KBM-7 (cell line): ENCODE data around the gene ILKAP.

Experiments
- DNase-seq: peaks from one replicate; pipeline ENCODE4 v3.0.0-alpha.2; 2015
- in situ Hi-C: fragments of 300-500 bp; cut with MboI; formaldehyde crosslinking; loops from 2 replicates; pipeline ENCODE4 v1.14.3; 2020; ENCODE audit warnings: low sequenced_read_pairs, low pct_unique_long_range_greater_than_20kb, mixed read lengths

ILKAP gene

DNA sequence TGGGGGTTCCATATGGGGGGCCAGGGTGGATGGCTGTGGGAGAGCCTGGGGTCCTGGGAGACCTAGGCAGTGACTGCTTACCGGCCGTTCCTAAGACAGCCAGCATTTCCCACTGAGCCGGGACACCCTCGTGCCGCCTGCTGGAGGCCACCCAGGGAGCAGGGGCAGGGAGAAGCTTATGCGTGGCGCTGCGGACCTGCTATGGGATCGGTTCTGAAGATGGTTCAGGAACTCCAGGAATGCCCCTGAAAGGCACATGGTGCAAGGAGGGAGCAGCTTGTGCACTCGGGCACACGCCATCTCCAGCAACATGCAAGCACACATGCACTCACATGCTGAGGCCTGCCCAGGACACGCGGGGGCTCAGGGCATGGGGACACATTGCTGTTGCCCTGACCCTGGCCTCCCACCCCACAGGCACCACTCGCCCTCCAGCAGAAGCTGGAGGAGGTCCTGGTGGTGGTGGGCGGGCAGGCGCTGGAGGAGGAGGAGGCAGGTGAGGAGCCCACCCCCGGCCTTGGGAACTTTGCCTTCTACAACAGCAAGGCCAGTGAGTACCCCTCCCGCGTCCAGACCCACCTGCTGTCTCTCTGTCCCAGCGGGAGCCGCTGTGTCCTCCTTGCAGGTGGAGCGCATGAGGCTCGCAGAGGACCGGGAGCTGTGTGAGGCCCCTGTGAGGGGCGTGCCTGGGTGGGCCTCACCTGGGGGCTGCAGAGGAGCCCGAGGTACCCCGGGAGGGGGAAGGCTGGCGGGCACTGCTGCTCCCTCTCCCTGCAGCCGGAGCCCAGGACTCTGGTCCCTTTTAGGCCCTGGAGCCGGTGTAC lies 60.9 kb downstream of the ILKAP start:
- in situ Hi-C loops: no loop called here
- no peak for DNase-seq

DNA sequence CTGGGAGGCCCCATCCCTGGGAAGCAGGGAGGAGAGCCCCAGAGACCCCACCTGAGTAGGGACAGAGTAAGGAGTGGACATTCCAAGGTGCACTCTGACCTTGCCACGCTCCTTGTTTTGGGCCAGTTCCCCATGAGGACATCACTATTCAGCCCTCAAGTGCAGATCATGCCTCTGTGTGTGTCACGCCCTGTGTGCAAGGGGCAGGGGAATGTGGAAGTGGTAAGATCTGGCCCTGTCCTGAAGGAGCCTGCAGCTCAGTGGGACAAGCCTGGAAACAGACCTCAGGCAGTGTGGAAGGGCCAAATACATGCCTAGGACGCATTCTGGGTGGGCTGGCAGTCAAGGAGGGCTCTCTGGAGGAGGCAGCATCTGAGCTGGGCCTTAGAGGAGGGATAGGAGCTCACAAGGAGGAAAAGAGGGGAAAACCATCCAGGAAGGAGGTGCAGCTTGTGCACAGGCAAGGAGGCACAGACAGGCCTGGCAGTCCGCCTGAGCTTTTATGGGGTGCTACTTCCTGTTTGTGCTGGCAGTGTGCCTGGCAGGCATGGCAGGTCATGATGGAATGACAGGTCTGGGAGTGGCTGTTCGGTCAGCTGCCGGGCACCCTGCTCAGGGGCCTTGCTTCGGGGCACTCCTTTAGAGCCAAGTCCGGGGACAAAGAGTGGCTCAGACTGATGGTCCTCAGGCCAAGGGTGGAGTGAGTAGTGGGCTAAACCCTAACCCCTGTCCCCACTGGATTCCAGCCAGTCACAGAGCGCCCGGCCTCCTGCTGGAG lies 61.8 kb downstream of the ILKAP start:
- peak; percentile 52 for DNase-seq
- in situ Hi-C loops: no loop called here

DNA sequence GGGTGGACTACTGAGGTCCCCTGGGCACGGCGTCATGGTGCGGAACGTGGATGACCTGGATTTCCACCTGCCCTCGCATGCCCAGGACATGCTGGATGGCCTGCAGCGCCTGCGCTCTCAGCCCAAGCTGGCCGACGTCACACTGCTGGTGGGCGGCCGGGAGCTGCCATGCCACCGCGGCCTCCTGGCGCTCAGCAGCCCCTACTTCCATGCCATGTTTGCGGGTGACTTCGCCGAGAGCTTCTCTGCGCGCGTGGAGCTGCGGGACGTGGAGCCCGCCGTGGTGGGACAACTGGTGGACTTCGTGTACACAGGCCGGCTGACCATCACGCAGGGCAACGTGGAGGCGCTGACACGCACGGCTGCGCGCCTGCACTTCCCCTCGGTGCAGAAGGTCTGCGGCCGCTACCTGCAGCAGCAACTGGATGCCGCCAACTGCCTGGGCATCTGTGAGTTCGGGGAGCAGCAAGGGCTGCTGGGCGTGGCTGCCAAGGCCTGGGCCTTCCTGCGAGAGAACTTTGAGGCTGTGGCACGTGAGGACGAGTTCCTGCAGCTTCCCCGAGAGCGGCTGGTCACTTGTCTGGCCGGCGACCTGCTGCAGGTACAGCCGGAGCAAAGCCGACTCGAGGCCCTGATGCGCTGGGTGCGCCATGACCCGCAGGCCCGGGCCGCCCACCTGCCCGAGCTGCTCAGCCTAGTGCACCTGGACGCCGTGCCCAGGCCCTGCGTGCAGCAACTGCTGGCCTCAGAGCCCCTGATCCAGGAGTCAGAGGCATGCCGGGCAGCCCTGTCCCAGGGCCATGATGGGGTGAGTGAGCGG lies 62.6 kb downstream of the ILKAP start:
- in situ Hi-C loops: no loop called here
- no peak for DNase-seq

DNA sequence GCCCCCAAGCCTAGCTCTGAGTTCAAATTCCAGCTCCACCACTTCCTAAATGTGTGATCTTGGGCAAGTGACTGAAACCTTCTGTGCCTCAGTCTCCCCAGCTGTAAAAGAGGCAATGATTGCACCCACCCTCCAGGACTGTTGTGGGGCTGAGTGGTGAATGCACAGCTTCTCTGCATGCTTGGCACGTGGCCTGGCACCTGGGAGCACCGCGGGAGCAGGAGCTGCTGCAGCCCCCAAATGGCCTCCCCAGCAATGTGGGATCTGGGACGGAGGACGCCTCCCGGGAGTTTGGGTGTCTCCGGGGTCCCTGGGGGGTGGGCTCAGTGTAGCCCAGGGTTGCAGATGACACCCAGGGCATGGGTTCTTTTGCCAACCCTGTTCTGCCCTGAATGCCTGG lies 63.5 kb downstream of the ILKAP start:
- in situ Hi-C loops: no loop called here
- no peak for DNase-seq

DNA sequence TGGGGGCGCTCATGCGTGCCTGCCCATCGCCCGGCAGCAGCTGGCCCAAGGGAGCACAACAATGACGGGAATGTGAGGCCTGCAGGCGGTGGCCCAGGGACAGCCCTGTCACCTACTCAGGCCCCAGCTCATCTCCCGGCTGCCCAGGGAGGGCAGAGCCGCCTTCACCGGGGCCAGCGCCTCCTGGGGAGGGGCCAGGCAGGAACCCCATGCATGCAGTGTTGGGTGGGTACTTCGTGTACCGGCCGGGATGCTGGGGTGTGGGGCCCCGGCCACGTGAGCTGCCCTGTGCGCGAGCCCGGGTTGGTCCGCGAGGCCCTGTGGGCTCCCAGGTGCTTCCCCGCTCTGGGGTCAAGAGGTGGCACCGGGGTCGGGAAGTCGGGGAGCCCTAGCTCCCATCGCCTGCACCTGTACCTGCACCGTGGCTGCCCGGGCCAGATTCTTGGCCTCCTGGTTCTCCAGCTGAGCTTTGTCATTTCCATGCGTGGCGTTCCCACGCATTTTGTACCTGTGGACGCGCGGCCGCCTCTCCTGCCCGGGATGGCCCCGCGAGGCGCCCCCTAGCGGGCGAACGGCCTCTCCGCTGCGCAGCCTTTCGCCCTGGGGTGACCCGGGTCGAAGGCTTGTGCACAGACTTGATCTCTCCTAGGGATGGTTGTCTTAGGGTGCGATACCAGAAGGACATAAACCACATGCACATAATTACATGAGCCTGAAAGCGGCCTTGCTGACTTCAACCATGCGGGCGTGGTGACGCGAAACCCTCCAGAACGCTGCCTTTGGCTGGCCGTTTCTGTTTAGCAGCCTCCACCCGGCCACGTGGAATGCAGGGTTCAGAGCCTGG lies 64.1 kb downstream of the ILKAP start:
- DNase-seq: peak; percentile 39
- in situ Hi-C loops: no loop called here

DNA sequence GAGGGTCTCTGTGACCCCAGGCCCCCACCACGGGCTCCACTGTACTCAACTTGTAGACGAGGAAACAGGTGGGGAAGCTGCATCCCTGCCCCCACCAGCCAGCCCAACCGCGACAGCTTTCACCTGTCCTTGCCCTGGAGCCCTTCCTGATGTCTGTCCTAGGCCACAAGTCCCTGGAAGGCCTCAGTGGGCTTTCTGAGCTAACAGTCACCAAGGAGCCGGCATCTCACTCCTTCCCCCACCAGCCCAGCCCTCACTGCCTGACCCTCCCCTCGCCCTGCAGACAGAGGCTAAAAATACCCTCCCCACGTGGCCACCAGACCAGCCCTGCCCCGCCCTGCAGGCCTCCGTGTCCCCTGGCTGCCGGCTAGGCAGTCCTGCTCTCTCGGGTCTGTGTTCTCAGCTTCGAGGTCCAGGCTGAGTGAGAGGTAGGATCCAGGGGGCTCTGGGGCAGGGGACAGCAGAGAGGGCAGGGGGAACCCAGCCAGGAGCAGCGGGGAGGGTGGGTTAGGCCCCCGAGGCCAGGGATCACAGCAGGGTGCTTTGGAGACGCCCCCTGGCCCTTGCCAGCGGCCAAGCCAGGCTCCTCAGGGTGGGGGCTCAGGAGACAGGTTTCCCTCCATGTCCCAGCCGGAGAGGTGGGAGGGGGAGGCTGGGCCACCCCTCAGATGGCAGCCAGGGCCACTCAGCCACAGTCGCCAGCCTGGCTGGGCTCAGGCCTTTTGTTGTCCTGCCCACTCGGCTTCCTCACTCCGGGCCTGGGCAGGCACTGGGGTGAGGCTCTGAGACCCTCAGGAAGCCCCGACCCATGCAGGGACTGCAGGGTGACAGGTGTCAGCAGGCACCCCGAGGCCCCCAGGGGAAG lies 64.9 kb downstream of the ILKAP start, which contains the start of gene KLHL30:
TSS of gene KLHL30 (plus strand) at position 338 of the 865 bp plus-strand sequence. CDS start 2,087 bp downstream, outside the sequence.
- DNase-seq: no peak
- in situ Hi-C loops: no loop called here

DNA sequence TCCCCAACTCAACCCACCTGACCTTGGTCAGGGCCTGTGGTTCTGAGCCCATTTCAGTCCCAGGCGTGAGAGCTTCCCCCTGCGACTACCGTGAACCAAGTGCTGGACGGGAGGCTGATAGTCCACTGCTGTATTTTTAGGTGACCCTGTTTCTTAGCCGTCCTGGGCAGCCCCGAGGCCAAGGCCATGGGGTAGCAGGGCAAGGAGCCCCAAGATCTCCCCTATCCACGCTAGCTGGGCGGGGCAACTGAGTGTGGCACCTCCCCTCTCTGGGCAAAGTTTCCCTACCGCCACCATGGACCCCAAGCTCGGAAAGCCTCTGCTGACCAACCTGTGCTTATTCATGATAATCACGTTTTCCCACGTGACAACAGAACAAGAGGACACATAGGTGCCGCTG lies 65.6 kb downstream of the ILKAP start:
- in situ Hi-C loops: no loop called here
- DNase-seq: no peak

DNA sequence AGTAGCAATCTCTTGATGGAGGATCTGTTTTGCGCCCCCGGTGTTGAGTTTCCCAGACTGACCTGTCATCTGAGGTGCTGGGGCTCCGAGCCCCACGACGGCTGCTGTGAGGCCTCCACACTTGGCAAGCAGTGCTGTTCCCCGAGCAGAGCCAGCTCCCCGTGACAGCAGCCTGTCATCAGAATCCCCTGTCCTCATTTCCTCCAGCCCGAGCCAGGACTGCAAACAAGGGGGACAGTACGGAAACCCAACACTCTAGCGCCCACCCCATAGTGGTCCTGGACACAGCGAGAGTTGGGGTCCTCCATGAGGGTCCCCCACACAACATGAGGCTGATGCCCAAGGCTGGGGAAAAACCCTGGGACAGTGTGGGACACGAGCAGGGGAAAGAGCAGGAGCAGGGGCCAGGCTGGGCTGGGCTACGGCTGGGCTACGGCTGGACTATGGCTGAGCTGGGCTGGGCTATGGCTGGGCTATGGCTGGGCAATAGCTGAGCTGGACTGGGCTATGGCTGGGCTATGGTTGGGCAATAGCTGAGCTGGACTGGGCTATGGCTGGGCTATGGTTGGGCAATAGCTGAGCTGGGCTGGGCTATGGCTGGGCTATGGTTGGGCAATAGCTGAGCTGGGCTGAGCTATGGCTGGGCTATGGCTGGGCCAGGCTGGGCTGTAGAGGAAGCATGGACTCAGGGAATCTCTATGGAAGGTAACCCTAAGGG lies 66.5 kb downstream of the ILKAP start:
- in situ Hi-C loops: no loop called here
- no peak for DNase-seq

DNA sequence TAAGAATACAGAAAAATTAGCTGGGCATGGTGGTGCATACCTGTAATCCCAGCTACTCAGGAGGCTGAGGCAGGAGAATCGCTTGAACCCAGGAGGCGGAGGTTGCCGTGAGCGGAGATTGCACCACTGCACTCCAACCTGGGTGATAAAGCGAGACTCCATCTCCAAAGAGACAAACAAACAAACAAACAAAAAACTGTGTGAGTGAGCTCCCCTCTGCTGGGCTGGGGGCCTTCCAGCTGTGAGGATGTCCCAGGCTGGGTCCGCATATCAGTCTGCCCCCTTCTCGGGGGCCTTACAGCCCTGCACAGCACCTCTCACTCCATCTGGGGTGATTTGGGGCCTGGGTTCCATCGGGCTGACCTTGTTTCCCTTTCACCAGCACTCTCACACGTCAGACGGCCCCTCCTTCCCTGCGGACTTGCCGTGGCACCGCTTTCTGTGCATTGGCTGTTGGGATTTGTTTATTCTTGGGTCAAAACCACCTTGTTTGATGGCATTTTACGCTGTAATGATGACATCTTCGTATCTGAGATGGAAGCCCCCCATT lies 67.8 kb downstream of the ILKAP start:
- in situ Hi-C loops: no loop called here
- no peak for DNase-seq

DNA sequence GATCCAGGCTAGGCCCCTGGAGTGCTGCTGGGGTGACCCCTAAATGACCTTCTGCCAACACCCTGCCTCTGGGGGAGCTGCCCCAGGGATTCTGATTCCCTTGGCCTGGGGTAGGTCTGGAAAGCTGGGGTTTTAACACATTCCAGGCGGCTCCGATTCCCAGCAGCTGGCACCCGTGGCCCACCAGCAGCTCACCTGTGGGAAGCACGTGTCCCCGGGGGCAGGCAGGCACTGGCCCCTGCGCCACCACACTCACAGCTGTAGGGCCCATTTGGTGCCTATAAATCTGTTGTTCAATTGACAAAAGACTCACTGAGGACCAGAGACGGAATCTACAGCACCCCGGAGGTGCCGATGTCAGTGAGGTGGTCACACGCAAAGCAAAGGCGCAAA lies 69.1 kb downstream of the ILKAP start:
- in situ Hi-C loops: no loop called here

DNA sequence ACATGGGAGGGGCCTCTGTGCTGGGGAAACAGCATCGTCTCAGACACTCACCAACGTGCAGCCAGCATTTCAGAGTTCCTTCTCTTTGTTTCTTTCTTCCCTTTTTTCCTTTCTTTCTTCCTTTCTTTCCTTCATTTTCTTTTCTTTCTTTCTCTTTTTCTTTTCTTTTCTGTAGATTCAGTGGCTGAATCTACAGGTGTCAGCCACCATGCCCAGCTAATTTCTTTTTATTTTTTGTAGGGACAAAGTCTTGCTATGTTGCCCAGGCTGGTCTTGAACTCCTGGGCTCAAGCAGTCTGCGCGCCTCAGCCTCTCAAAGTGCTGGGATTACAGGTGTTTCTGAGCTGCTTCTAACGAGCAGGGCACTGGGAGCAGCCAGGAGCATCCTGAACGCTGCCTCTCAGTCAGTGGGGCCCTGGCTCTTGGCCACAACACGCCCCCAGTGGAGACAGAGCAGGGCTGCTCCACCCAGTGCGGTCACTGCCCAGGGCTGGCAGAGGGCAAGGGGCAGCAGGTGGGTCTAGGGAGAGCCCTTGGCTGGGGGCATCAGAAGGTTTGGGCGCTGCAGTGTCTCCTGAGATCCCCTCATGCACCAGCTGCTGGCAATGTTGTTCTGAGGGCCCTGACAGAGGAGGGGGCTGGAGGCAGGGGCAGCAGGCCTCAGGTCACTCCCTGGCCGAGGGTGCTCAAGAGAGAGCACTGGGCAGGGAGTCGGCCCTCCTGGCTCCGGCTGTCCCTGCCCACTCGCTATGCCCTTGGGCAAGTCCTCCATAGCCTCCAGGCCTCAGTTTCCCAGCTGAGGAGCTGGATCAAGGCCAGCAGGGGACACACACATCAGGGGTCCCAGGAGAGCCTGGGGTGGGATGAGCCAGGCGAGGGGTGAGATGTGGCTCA lies 69.7 kb downstream of the ILKAP start:
- no peak for DNase-seq
- in situ Hi-C loops: no loop called here

More for the DNA sequence above, 69.1 kb downstream of the ILKAP start:
- no peak for DNase-seq

DNA sequence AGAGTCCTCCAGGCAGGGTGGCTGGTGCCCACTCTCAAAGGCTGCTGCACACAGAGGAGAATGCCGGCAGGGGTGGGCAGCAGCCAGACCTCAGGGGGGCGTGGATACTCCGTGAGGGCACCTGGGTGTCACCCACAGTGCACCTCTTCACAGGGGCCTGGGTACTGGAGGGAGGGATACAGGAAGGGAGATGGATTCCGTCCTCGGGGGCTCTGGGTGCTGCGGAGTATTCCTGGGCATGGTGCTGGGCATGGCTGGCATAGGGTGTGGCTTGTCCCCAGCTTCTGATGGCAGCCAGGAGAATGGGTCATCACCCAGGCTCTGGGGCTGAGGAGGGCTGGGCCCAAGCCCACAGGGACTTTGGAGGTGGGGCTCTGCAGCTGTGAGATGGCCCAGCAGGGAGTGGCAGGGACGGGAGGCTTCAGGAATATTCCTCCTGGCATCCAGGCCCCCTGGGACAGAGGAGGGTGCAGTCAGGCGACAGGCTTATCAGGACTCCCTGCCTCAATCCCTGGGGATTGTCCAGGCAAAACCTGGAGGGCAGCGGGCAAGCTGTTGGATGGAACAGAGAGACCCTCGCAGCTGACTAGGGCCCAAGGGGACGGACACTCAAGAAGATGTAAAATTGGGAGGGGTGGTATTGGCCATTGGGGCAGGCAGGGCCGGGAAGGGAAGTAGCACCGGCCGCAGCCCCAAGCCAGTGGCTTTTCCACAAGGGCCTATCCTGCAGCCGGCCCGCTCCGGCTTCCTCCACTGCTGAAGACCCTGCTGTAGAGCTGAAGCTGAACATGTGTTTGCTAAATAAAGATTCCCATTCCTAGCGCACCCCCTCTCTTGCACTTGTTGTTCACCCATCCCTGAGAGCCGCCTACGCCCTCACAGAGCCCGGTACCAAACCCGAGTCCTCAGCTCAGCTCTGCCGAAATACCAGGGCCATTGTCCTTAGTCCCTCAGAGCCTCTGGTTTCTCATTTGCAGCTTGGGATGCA lies 70.7 kb downstream of the ILKAP start:
- DNase-seq: no peak
- in situ Hi-C loops: no loop called here

DNA sequence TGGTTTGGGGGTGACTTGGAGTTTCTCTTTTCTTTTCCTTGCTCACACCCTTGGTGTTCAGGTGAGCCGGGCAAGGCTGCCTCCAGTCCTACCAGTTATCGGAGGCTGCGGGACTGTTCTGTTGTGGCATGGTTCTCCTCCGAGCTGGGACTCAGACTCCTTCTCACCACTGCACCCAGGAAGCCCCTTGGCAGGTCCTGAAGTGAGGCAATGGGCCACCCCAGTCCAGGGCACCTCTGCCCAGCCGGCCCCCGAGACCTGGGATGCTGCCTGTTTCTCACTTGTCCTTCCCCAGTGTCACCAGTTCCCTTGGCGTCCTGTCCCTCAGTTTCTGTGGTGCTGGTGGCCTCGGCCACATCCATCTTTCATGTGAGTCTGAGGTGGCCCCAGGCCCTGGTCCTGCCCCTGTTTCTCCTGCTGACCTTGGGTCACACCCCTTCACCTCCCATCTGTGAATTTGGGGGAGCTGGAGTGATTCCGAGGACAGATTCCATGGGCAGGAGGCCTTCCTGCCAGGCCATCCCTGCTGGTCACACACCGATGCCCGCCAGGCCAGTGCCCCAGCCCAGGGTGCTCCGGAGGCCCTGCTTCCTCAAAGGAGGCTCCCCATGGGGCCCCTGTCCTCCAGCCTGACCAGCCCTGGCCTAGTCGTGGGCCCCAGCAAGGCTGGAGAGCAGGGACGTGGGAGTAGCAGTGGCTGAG lies 71.6 kb downstream of the ILKAP start:
- DNase-seq: no peak
- in situ Hi-C loops: no loop called here
